Left renal pelvis (tissue), 4 donors: ENCODE data around the gene CAP1. TPM values are rescaled to one million over a fixed set of nuclear protein-coding genes. Genes with fewer than 3 reads are reported as not detected.

Source experiments
- DNase-seq, 4 donors: peaks; one replicate each; pipeline ENCODE4 v3.0.0-alpha.2; 2013; ENCODE audit warnings: low read depth in 4 of 4, low spot score in 3 of 4
- polyA plus RNA-seq, 4 donors: library from polyadenylated mRNA; unstranded; fragments of 120-200 nt; gene quantifications; one replicate each; pipeline ENCODE4 v1.2.1, GENCODE V29; 2013; ENCODE audit not compliant: insufficient read length in 4 of 4

CAP1 gene
- polyA plus RNA-seq, 4 donors, result 144 to 199 (median 182) TPM

DNA sequence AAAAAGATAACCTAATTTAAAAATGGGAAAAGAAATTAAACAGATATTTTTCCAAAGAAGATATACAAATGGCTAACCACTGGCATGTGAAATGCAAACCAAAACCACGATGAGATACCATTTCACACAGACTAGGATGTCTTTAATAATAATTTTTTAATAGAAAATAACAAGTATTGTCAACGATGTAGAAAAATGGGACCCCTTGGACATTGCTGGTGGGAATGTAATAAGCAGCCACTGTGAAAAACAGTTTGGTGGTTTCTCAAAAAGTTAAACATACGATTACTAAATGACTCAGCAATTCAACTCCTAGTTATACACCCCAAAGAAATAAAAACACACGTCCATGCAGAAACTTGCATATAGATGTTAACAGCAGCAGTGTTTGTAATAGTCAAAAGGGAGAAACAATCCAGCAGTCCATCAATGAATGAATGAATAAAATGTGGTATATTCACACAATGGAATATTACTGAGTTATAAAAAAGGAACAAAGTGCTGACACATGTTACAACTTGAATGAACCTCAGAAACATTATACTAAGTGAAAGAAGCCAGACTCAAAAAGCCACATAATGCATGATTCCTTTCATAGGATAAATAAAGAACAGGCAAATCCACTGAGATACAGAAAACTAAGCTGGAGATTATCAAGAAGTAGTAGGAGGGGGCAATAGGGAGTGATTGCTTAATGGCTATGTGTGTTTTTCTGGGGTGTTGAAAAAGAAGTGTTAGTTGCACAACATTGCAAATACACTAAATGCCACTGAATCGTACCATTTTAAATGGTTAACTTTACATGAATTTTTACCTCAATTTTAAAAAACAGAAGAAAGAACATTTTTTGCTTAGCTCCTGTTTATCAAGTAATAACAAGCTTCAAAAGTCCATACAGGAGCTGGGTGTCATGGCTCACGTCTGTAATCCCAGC, 52.4 kb downstream of the CAP1 start:
- no peak for DNase-seq

DNA sequence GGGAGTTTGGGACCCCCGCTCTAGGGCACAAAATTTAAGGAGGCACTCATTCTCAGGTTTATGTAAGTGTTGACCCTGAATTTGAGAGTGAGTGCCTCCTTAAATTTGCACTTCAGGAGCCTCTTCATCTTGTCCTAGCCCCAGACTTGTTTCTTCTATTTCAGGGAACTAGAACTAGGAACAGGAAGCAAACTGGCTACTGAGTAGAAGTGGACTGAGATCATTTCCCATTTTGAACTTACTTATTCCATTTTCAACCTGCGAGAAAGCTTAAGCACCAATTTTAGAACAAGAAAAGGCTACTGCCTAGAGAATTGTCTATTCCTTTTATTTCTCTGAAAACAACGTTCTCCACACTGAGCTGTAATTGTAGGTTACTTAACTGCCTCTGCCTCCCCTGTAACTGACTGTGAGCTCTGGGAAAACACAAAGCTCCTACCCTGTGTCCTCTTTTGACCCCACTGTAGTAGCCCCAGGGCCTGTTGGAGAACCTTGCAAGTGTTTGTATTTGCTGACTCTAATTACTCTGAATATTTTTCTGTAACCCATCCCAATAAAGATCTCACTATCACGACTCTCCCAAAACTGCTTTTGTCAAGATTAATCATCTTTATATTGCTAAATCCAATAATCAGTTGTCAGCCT, 54.1 kb downstream of the CAP1 start:
- no peak for DNase-seq

DNA sequence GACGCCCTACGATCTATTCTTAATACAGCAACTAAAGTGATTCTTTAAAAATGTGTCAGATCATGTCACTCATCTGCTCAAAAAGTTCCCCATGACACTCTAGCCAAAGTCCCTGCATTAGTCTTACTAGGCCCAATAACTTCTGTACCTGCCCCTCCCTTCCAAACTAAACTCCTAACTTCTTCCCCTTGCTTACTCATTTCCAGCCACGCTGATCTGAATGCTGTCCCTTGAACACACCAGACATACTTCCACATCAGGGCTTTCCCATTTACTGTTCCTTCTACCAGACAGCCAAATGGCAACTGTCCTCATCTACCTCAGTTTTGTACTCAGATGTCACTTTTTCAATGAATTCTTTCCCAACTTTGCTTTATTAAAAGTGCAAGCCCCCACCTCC, 55.3 kb downstream of the CAP1 start:
- no peak for DNase-seq

DNA sequence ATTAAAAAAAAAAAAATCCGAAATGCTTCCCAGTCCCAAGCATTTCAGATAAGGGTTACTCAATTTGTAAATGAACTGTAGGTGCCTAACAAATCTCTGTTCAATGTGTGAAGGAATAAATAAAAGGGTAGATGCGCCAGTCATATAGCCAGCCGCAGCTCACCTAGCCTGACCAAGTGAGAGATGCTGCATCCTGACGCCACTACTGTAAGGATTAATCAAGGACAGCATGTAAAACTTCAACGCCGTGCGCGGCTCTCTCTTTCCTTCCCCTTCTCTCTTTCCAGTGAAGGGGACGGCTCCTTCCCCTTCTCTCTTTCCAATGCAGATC, 56.1 kb downstream of the CAP1 start:
- DNase-seq, result no peak

DNA sequence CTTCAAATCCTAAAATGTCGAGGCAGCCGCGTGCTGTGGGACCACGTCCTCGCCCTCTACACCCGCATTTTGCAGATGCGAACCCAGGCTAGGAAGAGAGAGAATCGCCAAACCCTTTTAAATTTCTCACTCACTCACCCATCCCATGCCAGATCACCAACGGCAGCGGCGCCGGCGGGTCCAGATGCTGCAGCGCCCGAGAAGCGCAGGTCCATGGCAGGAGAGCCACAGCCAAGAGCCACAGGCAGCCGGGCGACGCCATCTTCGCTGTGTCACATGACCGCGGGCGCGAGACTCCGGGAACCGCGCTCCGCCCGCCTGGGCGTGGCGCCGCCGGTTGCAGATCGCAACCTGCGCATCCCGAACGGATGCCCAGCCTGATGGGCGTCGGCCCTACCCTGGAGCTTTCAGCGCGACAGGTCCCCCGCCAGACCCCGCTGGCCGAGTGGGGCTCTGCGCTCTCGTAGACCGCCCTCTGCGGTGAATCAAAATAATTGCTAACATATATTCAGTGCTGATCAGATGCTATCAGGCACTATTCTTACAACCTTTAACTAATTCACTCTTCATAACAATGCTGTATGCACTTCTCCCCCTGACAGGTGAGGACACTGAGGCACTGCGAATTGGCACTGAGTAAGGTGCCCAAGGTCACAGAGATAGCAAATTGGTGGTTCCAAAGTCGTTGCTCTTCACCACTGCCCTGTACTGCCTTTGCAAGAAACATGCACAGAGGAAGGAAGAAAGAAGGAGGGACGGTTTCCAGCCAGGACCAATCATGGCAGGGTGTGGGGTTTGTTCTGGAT, 56.7 kb downstream of the CAP1 start, which contains the start of gene PPT1:
Gene PPT1, minus strand, starts transcription at position 276 of the 806 bp plus-strand sequence. Its CDS starts 14 bp downstream, at position 262.
- peak; percentile 42 to 60 (median 49) for DNase-seq

DNA sequence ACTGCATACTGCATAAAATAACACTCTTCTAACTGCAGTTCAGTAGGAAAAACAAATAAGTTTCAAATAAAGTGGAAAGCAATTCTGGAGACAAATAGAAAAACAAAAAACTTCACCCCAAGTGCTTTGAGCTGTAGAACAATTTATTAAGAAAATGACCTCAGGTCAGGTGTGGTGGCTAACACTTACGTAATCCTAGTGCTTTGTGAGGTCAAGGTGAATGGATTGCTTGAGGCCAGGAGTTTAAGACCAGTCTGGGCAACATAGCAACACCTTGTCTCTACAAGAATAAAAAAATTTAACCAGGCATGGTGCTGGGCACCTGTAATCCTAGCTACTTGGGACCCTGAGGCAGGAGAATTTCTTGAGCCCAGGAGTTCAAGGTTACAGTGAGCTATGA, 61.5 kb downstream of the CAP1 start:
- no peak for DNase-seq

DNA sequence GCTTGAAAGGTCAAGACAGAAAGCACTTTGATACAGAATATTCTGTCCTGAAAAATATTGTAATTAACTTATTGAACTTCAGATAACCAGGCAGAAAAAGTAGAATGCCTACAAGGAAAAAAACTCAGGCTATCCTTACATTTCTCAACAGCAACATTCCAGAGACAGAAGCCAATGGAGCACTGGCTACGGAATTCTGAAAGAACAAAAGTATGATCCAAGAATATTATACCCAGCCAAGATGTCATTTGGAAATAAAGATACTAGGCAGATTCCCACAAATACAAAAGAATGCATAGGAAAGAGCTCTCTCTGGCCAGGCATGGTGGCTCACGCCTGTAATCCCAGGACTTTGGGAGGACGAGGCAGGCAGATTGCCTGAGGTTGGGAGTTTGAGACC, 62.4 kb downstream of the CAP1 start:
- DNase-seq, result no peak

DNA sequence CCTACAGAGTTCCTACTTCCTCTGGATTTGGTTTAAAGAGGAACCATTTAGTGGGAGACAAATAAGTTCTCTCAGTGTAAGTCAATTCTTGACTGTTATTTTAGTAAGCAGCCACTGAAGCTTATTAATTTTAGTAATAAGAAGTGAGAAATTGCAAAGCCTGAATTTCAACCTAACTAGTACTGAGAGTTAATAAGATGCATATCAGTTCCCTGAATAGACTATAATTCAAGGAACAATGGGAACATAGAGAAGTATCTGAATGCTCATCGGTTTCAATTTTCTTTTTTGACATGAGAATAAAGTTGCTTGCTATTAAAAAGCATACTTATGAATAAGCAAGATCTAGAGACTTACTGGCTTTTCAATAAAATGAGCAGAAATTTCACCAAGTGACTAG, 64.5 kb downstream of the CAP1 start:
- no peak for DNase-seq

DNA sequence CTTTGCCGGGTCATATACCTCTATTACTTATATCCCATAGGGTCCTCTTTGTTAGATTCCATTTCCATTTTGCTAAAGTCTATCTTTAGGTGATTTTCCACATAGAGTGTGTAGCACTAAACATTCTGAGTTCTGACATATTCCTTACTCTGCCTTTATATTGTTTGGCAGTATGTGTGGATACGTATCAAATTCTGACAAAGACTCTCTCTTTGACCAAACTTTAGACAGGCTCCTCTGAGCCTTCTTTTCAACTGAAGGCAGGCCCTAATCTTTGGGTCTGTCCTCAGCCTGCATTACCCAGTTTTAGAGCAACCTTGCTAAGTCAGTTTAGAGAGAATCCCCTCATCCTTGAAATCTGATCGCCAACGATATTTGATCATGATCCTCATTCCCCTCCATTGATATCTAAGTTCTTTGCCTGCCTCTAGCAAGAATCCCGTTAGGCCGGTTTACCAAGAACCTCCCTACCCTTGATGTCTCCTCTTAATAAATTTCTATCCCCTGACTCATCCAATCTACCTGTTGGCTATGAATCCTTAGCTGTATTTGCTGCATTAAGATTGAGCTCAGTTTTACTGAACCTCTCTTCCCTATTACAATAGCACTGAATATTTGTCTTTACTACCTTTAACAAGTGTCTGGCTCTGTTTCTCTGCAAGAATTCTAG, 66.9 kb downstream of the CAP1 start:
- DNase-seq, result no peak

DNA sequence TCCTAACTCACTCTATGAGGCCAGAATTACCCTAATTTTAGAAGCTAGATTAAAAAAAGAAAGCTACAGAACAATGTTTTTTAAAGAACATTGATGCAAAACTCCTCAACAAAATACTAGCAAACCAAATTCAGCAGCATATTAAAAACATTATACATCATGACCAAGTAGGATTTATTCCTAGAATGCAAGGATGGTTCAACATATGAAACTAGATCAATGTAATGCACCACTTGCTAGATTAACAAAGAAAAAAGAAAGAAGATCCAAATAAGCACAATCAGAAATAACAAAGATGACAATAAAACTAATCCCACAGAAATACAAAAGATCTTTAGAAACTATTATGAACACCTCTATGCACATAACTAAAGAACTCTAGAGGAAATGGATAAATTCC, 69.9 kb downstream of the CAP1 start:
- no peak for DNase-seq

DNA sequence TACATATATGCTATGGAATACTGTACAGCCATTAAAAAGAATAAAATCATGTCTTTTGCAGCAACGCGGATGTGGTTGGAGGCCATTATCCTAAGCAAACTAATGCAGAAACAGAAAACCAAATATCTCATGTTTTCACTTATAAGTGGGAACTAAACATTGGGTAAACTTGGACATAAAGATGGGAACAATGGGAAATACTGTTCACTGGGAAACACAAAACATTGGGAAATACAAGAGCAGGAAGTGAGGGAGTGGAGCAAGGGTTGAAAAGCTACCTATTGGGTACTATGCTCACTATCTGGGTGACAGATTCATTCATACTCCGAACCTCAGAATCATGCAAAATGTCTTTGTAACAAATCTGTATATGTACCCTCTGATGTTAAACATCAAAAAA, 73.9 kb downstream of the CAP1 start:
- no peak for DNase-seq

DNA sequence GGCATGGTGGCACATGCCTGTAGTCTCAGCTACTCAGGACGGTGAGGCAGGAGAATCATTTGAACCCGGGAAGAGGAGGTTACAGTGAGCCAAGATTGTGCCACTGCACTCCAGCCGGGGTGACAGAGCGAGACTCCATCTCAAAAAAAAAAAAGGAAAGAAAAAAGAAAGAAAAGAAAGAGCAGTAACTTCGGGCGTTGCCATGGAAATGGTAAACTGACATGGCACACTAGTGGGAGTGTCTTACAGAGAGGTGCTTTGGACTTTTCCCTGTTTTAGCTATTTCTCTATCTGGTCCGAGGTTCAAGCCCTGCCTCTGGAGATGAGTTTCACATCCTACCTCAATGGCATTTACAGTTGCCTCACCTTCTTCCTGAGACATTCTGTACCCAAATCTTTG, 79.6 kb downstream of the CAP1 start:
- DNase-seq, result no peak

Other genes starting within 250 kb of the CAP1 start
- 10 to 100 TPM; 19.1 to 43.4 (median 41.7) TPM for gene TRIT1, start 157.2 kb upstream of the CAP1 start, polyA plus RNA-seq
- gene MYCL, start 138.8 kb upstream of the CAP1 start, polyA plus RNA-seq, result 10 to 100 TPM in 2 of 4 donors, 1 to 10 TPM in 2; 1.6 to 12.5 (median 8.6) TPM
- gene MFSD2A, start 85.6 kb upstream of the CAP1 start, polyA plus RNA-seq, result 1 to 10 TPM in 3 of 4 donors, under 1 TPM in 1; 0.37 to 4.1 (median 2.7) TPM
- gene PPT1, start 56.5 kb downstream of the CAP1 start, polyA plus RNA-seq, result 100 to 1,000 TPM; 100 to 131 (median 124) TPM
- gene RLF, start 120.7 kb downstream of the CAP1 start, polyA plus RNA-seq, result 10 to 100 TPM; 20.1 to 26.8 (median 24.7) TPM
- gene TMCO2, start 207.2 kb downstream of the CAP1 start, polyA plus RNA-seq, result not detected
- gene ZMPSTE24, start 217.5 kb downstream of the CAP1 start, polyA plus RNA-seq, result 10 to 100 TPM; 48.7 to 74.8 (median 60.7) TPM